ENCODE measurements around the gene IRF8. TPM values are rescaled to one million over a fixed set of nuclear protein-coding genes. Genes with fewer than 3 reads are reported as not detected.

IRF8 gene
- total and polyA plus RNA-seq, 2 of the 13 experiments (the other 11 are each of a cell fraction or from before 2014, with no cell fraction given), result not detected

DNA sequence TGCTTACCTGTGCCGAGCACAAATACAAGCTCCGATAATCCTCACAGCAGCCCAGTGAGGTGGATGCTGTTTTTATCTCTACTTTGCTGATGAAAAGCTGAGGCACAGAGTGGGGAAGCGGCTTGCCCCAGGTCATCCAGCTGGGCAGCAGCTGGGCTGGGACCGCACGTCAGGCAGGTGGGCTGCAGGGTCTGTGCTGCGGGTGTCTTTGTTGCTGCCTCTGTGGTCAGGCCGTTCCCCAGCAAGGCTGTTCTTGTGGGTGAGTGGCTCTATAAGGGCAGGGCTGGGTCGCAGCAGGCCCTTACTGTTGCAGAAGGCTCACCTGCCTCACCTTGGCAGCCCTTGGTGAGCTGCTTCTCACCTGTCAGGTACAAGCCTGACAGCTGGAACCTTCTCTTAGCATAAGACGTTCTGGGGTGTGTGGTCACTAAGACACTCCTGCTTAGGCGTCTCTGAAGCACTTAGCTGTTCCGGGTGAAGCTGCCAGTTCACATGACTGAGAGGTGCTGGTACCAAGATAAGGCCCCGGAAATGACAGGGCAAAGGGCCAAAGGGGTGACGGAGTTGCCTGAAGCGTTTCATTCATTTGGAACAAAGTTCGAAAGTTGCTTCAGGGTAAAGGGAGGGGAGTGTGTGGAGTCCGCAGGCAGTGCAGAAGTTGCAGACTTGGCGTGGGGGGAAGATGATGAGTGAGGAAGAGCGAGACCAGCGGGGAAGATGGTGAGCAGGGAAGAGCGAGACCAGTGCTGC, 17.4 kb downstream of the IRF8 start:
- peaks cover 15% of the 10 kb centered on the region for H3K4me1 ChIP-seq (ENCODE audit: insufficient read depth, low read length)
- intact Hi-C loops (cut with micrococcal nuclease; ENCODE audit: unreplicated experiment), result no loop called here
- 37% methylated on average over 17 of the region's 20 CpGs for WGBS (ENCODE audit: low lambda C conversion rate)
- ATAC-seq (peak; percentile 70), FAIRE-seq (peak; percentile 74), DNase-seq (ENCODE audit: low spot score) (peak; percentile 62)
- H2AFZ ChIP-seq (ENCODE audit: low read length), result no peak overlapping the region
- H4K20me1 ChIP-seq (ENCODE audit: insufficient read depth, low read length), result no peaks in the 10 kb centered on the region
- peaks cover 3 to 25% of the 10 kb centered on the region in 2 experiments; a peak in 4 of 5 replicates for H3K27me3 ChIP-seq (ENCODE audit: control insufficient read depth in 1 of 2, insufficient read depth in 2 of 2, low read length in 2 of 2)
- no peaks in the 10 kb centered on the region for H3K9me3 ChIP-seq (ENCODE audit: low read length)
- no peak overlapping the region for H3K27ac ChIP-seq (ENCODE audit: extremely low read length, insufficient read depth, low read length)
- H3K36me3 ChIP-seq (replicated peaks in 1 of 2; ENCODE audit: control insufficient read depth in 1 of 2, insufficient read depth in 2 of 2, low read length in 2 of 2), result no peaks in the 10 kb centered on the region
- no peak overlapping the region for H3K9ac ChIP-seq (ENCODE audit: insufficient read depth, low read depth, low read length)
- ChIA-PET CTCF (ENCODE audit: low intra/inter-chr PET ratio, low total read pairs) (no interaction called here), POLR2A (no interaction called here)
- peak overlapping the region; percentile 41 for H3K4me2 ChIP-seq (ENCODE audit: low read depth, low read length)
- H3K79me2 ChIP-seq (ENCODE audit: insufficient read depth, low read length), result no peaks in the 10 kb centered on the region
- in situ Hi-C loops (cut with HindIII; ENCODE audit: extremely low pct_ligation_motif_present, low pct_unique_long_range_greater_than_20kb), result no loop called here
- peak overlapping the region in 1 of 3 experiments; percentile 28; a peak in 1 of 6 replicates for H3K4me3 ChIP-seq (replicated peaks in 1 of 3; ENCODE audit: insufficient read depth in 1 of 3, low read depth in 2 of 3, low read length in 3 of 3)
- BruUV-seq (replicated peaks), result no TSS peak
- TF ChIP-seq ZNF431 (CRISPR knock-in tag; IDR thresholded peaks at IDR 0.05; ENCODE audit: borderline replicate concordance, low read depth) (no peak), ZNF720 (CRISPR knock-in tag; IDR thresholded peaks at IDR 0.05) (no peak), IRF2 (CRISPR knock-in tag; IDR thresholded peaks at IDR 0.05) (0 out of 2 replicates have a peak, but pooled peaks have one; percentile 33), ZNF761 (CRISPR knock-in tag; conservative IDR thresholded peaks at IDR 0.05) (no peak), NFKBIZ (CRISPR knock-in tag; IDR thresholded peaks at IDR 0.05) (no peak), ZNF772 (CRISPR knock-in tag; IDR thresholded peaks at IDR 0.05) (no peak), GABPA (IDR thresholded peaks at IDR 0.05; ENCODE audit: low read depth, low read length) (peak; percentile 44), GABPA (CRISPR knock-in tag; IDR thresholded peaks at IDR 0.05; ENCODE audit: low read depth) (peak; percentile 84), MXI1 (IDR thresholded peaks at IDR 0.05; ENCODE audit: borderline replicate concordance, low read depth, low read length) (no peak), NR2F1 (CRISPR knock-in tag; IDR thresholded peaks at IDR 0.05) (0 out of 4 replicates have a peak, but pooled peaks have one; percentile 35 to 40), RXRA (CRISPR knock-in tag; IDR thresholded peaks at IDR 0.05) (peak; percentile 57; the same call in 1 of the 2 replicates), ZFX (CRISPR knock-in tag; IDR thresholded peaks at IDR 0.05; ENCODE audit: low read depth) (peak; percentile 47; the same call in 1 of the 2 replicates), GATAD1 (CRISPR knock-in tag; IDR thresholded peaks at IDR 0.05) (0 out of 2 replicates have a peak, but pooled peaks have one; percentile 27), ADNP (CRISPR knock-in tag; IDR thresholded peaks at IDR 0.05) (no peak), MIXL1 (CRISPR knock-in tag; IDR thresholded peaks at IDR 0.05) (no peak), FOSL2 (CRISPR knock-in tag; IDR thresholded peaks at IDR 0.05) (peak; percentile 53; the same call in 1 of the 2 replicates), ARHGAP35 (CRISPR knock-in tag; IDR thresholded peaks at IDR 0.05; ENCODE audit: borderline replicate concordance) (no peak), SPEN (CRISPR knock-in tag; IDR thresholded peaks at IDR 0.05; ENCODE audit: low read depth) (peak; percentile 49; the same call in 1 of the 2 replicates), CHD4 (IDR thresholded peaks at IDR 0.05; ENCODE audit: borderline replicate concordance, low read length) (0 out of 2 replicates have a peak, but pooled peaks have one; percentile 5), RXRB (CRISPR knock-in tag; IDR thresholded peaks at IDR 0.05; ENCODE audit: borderline replicate concordance) (peak; percentile 82; the same call in 1 of the 2 replicates), TSC22D2 (CRISPR knock-in tag; IDR thresholded peaks at IDR 0.05; ENCODE audit: borderline replicate concordance) (no peak), RBFOX2 (IDR thresholded peaks at IDR 0.05; ENCODE audit: low read depth, low read length) (no peak), AGO2 (optimal IDR thresholded peaks at IDR 0.05; ENCODE audit: low read depth, low read length) (no peak), GPN1 (CRISPR knock-in tag; IDR thresholded peaks at IDR 0.05; ENCODE audit: borderline replicate concordance) (no peak), SRF (IDR thresholded peaks at IDR 0.05; ENCODE audit: low read depth, low read length) (no peak), TRIM24 (CRISPR knock-in tag; IDR thresholded peaks at IDR 0.05) (0 out of 2 replicates have a peak, but pooled peaks have one; percentile 57), LCORL (IDR thresholded peaks at IDR 0.05) (no peak), LCORL (CRISPR knock-in tag; IDR thresholded peaks at IDR 0.05) (no peak), PRMT3 (CRISPR knock-in tag; IDR thresholded peaks at IDR 0.05; ENCODE audit: borderline replicate concordance, low read depth) (no peak), ZNF335 (CRISPR knock-in tag; IDR thresholded peaks at IDR 0.05) (0 out of 2 replicates have a peak, but pooled peaks have one; percentile 60)

Measured in HepG2 (cell line).